Hematopoietic multipotent progenitor cell treated with erythropoietin and hydrocortisone succinate and interleukin-3 and kit ligand, for 17 days (in vitro differentiated cells): Measurements from ENCODE around the gene CASP5.

Experiments
- DNase-seq: peaks from one replicate; pipeline ENCODE4 v3.0.0-alpha.2; 2015; ENCODE audit warnings: low spot score

The CASP5 gene

GRCh38 chr11:104967534-104968354 lies 55.2 kb downstream of the CASP5 start:
- no peak for DNase-seq

- DNase-seq, result no peak
Measured at GRCh38 chr11:104965735-104966134, 57.2 kb downstream of the CASP5 start.

GRCh38 chr11:104964247-104964646 lies 58.7 kb downstream of the CASP5 start:
- no peak for DNase-seq

GRCh38 chr11:104962852-104963251 lies 60.1 kb downstream of the CASP5 start:
- DNase-seq, result no peak

- DNase-seq, result no peak
Measured at GRCh38 chr11:104957280-104957679, 65.7 kb downstream of the CASP5 start.

GRCh38 chr11:104956528-104956927 lies 66.4 kb downstream of the CASP5 start:
- no peak for DNase-seq

GRCh38 chr11:104946907-104947306 lies 76.1 kb downstream of the CASP5 start:
- no peak for DNase-seq
